ENCODE data around the gene ERG28.
A peak's percentile ranks its signal among the peaks of the same experiment; 100 is the strongest.

Gene ERG28

DNA sequence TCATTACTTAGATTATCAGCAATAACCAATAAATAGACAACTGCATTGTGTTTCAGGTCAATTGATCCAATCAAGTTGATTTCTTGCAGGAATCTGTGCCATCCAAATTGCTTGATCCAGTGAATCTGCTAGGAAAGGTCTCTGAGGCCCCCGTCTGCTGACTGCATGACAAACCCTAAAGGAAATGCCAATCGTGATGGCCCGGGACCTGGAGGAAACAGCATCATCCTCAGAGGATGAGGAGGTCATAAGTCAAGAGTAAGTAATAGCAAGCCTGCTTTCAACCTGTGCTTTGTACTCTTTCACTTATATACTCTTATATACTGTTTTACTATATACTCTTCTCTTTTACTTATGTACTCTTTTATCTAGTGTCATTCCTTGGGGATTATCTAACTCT lies 2.3 kb upstream of the ERG28 start:
- FAIRE-seq (no peak), DNase-seq (ENCODE audit: insufficient read length, low spot score) (no peak)

DNA sequence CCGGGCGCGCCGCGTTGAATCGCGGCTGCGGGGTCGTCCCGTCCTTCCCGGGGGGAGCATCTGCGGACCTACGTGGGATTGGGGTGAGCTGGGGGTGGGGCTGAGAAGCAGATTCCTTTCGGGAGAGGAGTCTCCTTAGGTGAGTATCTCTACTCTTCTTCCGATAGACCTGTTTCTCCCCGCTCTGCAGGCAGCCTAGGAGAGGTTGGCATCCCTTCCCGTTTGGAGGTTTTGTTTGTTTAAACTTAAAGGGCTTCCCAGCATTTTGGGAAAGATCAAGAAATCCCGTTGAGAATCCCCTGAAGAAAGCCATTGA lies 781 bp upstream of the ERG28 start:
- no peak for DNase-seq (ENCODE audit: insufficient read length, low spot score)
- no peak for FAIRE-seq
- TF ChIP-seq POU2F2 (IDR thresholded peaks at IDR 0.05; ENCODE audit: low read depth, low read length) (no peak), TAF1 (IDR thresholded peaks at IDR 0.05; ENCODE audit: low read depth, low read length) (no peak), POLR2AphosphoS5 (IDR thresholded peaks at IDR 0.05; ENCODE audit: low read depth, low read length) (no peak), POLR2A (IDR thresholded peaks at IDR 0.05; ENCODE audit: low read depth, low read length) (no peak), SPI1 (IDR thresholded peaks at IDR 0.05; ENCODE audit: low read depth, low read length) (no peak), PAX5 (IDR thresholded peaks at IDR 0.05; ENCODE audit: insufficient read depth, low read length, severe bottlenecking) (no peak)

More for the DNA sequence above, 2.3 kb upstream of the ERG28 start:
- TF ChIP-seq POU2F2 (IDR thresholded peaks at IDR 0.05; ENCODE audit: low read depth, low read length) (no peak), PAX5 (IDR thresholded peaks at IDR 0.05; ENCODE audit: insufficient read depth, low read length, severe bottlenecking) (no peak), POLR2AphosphoS5 (IDR thresholded peaks at IDR 0.05; ENCODE audit: low read depth, low read length) (no peak), POLR2A (IDR thresholded peaks at IDR 0.05; ENCODE audit: low read depth, low read length) (no peak), TAF1 (IDR thresholded peaks at IDR 0.05; ENCODE audit: low read depth, low read length) (no peak)

DNA sequence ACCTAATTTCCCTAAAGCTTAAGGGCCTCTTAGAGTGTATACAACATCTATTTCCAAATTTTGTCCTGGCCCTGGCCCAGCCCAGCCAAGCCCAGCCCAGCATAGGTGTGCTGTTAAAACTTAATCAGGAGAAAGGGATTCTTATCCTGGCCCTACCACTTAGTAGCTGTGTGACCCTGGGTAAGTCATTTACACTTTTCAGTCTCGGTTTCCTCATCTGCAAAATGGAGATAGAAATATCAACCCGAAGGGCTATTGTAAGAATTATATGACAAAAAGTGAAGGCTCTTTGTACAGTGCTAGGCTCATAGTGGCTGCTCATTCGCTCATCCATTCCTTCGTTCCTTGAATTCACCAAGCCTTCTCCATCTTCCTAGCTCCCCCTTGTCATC lies 442 bp downstream of the ERG28 start:
- no peak for TF ChIP-seq SPI1 (IDR thresholded peaks at IDR 0.05; ENCODE audit: low read depth, low read length)
- TF ChIP-seq POU2F2 (IDR thresholded peaks at IDR 0.05; ENCODE audit: low read depth, low read length) = no peak
- no peak for TF ChIP-seq TAF1 (IDR thresholded peaks at IDR 0.05; ENCODE audit: low read depth, low read length)
- TF ChIP-seq POLR2A (IDR thresholded peaks at IDR 0.05; ENCODE audit: low read depth, low read length) = no peak
- no peak for TF ChIP-seq POLR2AphosphoS5 (IDR thresholded peaks at IDR 0.05; ENCODE audit: low read depth, low read length)
- TF ChIP-seq PAX5 (IDR thresholded peaks at IDR 0.05; ENCODE audit: insufficient read depth, low read length, severe bottlenecking) = no peak
- FAIRE-seq (peak; percentile 35), DNase-seq (ENCODE audit: insufficient read length, low spot score) (no peak)

DNA sequence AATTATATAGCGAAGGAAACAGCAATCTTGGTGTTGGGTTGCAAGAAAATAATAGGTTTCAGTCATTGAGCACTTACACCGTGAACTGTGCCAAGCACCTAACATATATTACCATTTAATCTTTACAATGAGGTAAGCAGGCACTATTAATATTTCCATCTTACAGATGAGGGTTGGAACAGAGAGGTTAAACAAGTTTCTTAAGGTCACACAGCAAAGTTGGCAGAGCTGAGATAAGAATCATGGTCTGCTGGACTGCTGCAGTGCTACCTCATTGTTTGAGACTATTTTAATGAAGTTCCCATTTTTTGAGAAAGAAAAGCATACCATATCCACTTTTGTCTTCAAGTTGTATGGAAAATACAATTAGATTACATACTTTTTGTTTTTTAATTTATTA lies 1.7 kb downstream of the ERG28 start:
- TF ChIP-seq PAX5 (IDR thresholded peaks at IDR 0.05; ENCODE audit: insufficient read depth, low read length, severe bottlenecking) (no peak), POU2F2 (IDR thresholded peaks at IDR 0.05; ENCODE audit: low read depth, low read length) (no peak), SPI1 (IDR thresholded peaks at IDR 0.05; ENCODE audit: low read depth, low read length) (no peak), TAF1 (IDR thresholded peaks at IDR 0.05; ENCODE audit: low read depth, low read length) (no peak), POLR2AphosphoS5 (IDR thresholded peaks at IDR 0.05; ENCODE audit: low read depth, low read length) (no peak), POLR2A (IDR thresholded peaks at IDR 0.05; ENCODE audit: low read depth, low read length) (no peak)
- DNase-seq (ENCODE audit: insufficient read length, low spot score) (no peak), FAIRE-seq (no peak)

DNA sequence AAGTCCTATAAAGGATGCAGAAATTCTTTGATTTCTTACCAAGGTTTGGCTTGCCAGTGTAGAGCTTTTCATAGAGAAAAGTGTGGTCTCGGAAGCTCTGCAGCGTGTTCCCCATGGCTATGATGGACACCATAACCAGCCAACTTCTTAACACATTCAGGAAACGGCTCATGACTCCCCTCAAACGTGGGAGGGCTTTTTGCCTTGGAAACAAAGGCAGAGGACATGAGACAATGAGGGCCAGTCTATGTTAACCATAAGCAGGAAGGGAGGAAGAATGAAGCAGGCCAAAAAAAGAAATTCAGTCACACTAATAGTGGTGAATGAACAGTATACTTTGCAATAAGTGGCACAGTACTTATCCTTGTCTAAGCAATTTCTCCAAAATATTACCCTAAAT lies 3.3 kb downstream of the ERG28 start:
- TF ChIP-seq TAF1 (IDR thresholded peaks at IDR 0.05; ENCODE audit: low read depth, low read length) = no peak
- no peak for TF ChIP-seq POU2F2 (IDR thresholded peaks at IDR 0.05; ENCODE audit: low read depth, low read length)
- no peak for TF ChIP-seq POLR2AphosphoS5 (IDR thresholded peaks at IDR 0.05; ENCODE audit: low read depth, low read length)
- no peak for TF ChIP-seq PAX5 (IDR thresholded peaks at IDR 0.05; ENCODE audit: insufficient read depth, low read length, severe bottlenecking)
- TF ChIP-seq SPI1 (IDR thresholded peaks at IDR 0.05; ENCODE audit: low read depth, low read length) = no peak
- TF ChIP-seq POLR2A (IDR thresholded peaks at IDR 0.05; ENCODE audit: low read depth, low read length) = no peak
- FAIRE-seq (no peak), DNase-seq (ENCODE audit: insufficient read length, low spot score) (no peak)

DNA sequence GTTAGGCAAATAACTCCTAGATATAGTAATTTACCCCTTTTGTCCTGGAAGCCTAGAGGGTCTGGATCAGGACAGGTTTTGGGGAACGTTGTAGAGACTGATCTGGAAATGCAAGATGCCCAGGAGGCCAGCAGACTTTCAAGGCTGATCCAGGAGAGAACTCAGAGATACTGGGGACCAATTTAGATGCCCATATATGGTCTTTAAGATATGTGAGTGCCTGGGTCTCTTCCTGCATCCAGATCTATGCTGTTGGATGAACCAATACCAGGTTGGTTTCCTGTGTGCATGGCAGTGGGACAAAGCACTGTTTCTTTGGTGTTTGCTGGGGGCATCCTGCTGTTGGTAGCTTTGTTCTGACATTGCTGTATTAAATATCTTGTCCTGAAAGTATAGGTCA lies 5.4 kb downstream of the ERG28 start:
- DNase-seq (ENCODE audit: insufficient read length, low spot score) (no peak), FAIRE-seq (no peak)
- no peak for TF ChIP-seq POLR2A (IDR thresholded peaks at IDR 0.05; ENCODE audit: low read depth, low read length)
- no peak for TF ChIP-seq PAX5 (IDR thresholded peaks at IDR 0.05; ENCODE audit: insufficient read depth, low read length, severe bottlenecking)
- TF ChIP-seq SPI1 (IDR thresholded peaks at IDR 0.05; ENCODE audit: low read depth, low read length) = no peak
- TF ChIP-seq TAF1 (IDR thresholded peaks at IDR 0.05; ENCODE audit: low read depth, low read length) = no peak
- no peak for TF ChIP-seq POU2F2 (IDR thresholded peaks at IDR 0.05; ENCODE audit: low read depth, low read length)
- no peak for TF ChIP-seq POLR2AphosphoS5 (IDR thresholded peaks at IDR 0.05; ENCODE audit: low read depth, low read length)

DNA sequence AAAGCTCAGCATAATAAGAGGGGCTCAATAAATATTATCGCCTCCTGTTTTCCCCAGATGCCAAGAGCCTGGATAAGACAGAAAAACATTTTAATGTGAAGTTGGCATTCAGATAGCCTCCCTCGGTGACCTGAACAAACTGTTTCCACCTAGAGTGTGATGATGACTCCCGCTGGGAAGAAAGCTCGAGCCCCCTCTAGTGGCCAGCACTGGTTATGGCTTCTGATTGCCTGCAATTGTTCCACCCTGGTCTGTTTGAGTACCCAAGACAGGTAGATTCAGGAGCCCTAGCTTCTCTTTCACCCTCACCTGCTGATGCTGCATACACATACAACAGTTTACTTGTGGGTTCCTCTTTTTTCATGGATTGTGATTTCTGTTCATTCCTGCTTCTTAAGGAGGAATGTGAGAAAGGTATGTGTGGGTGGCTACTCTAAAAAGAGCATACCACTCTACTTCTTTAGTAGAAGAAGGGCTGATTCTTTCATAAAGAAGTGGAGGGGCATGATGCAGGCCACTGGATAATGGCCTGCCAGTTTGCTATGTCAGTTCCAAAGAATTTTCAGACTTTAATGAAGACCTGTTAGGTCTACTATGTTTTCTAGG lies 6.4 kb downstream of the ERG28 start:
- TF ChIP-seq TAF1 (IDR thresholded peaks at IDR 0.05; ENCODE audit: low read depth, low read length) = no peak
- peak; percentile 42 for DNase-seq (ENCODE audit: insufficient read length, low spot score)
- FAIRE-seq = peak; percentile 92

DNA sequence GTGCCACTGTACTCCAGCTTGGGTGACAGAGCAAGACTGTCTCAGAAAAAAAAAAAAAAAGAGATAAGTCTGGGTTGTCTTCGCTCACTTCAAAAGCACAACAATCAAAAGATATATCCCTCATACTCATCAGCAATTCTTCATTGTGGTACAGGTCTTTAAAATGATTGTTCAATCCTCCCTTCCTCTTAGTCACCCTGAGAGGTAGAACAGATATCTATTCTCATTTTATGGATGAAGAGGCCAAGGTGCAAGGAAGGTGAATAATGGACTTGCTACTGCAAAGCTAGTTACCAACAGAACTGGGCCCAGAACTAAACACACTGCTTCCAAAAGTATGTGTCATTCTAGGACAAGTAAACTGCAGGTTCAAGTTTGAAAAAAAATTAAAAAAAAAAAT lies 7.1 kb downstream of the ERG28 start:
- no peak for FAIRE-seq
- no peak for TF ChIP-seq POLR2A (IDR thresholded peaks at IDR 0.05; ENCODE audit: low read depth, low read length)
- TF ChIP-seq POU2F2 (IDR thresholded peaks at IDR 0.05; ENCODE audit: low read depth, low read length) = no peak
- no peak for TF ChIP-seq POLR2AphosphoS5 (IDR thresholded peaks at IDR 0.05; ENCODE audit: low read depth, low read length)
- DNase-seq (ENCODE audit: insufficient read length, low spot score) = no peak

DNA sequence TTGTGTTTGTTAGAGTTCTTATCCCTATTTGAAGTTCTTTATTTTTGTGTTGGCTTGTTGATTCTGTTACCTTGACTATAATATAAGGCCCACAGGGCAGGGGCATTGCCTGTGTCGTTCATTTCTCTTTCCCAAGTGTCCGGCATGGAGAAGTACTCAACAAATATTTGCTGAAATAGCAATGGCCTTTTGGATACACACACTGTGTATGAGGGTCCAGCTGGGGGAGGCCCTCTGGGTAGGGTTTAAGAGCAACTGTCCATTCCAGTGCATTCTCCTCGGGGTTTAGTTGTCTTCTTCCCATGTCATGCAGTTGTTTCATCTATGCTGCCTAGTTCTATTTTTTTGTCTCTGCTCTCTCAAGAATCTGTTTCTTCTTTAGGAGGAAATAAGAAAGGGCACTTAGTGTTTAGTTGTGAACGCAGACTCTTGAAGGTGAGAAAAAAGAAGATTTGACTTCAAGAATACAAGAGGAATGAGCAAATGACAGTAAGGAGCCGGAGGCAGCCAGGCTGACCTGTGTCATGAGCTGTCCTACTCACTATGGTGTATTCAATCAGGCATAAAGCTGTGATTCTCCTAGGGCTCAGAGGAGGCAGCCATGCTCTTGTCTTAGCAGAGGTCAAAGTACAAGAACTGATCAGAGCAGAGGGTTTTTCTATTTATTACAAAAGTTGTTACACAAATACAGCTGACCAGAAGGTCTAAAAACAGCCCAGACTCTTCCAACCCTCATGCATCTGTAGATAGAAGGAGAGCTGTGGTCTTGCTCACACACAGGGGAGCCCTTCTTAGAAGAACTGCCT lies 10.2 kb downstream of the ERG28 start:
- DNase-seq (ENCODE audit: insufficient read length, low spot score) = no peak
- TF ChIP-seq SPI1 (IDR thresholded peaks at IDR 0.05; ENCODE audit: low read depth, low read length) (no peak), TAF1 (IDR thresholded peaks at IDR 0.05; ENCODE audit: low read depth, low read length) (no peak), POLR2A (IDR thresholded peaks at IDR 0.05; ENCODE audit: low read depth, low read length) (no peak), POLR2AphosphoS5 (IDR thresholded peaks at IDR 0.05; ENCODE audit: low read depth, low read length) (no peak), PAX5 (IDR thresholded peaks at IDR 0.05; ENCODE audit: insufficient read depth, low read length, severe bottlenecking) (no peak), POU2F2 (IDR thresholded peaks at IDR 0.05; ENCODE audit: low read depth, low read length) (no peak)

DNA sequence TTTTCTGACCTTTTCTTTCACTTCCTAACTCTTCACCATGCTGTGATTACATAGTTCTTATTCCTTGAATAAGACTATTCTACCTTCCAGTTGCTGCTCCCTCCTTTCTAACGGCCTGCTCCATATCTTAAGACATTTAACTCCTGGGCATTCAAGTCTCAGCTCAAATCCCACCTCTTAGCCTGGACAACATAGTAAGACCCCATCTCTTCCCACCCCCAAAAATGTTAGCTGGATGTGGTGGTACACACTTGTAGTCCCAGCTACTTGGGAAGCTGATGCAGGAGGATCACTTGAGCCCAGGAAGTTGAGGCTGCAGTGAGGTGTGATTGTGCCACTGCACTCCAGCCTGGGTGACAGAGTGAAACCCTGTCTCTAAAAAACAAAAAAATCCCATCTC lies 10.9 kb downstream of the ERG28 start:
- no peak for DNase-seq (ENCODE audit: insufficient read length, low spot score)
- TF ChIP-seq POU2F2 (IDR thresholded peaks at IDR 0.05; ENCODE audit: low read depth, low read length) (no peak), POLR2A (IDR thresholded peaks at IDR 0.05; ENCODE audit: low read depth, low read length) (no peak), SPI1 (IDR thresholded peaks at IDR 0.05; ENCODE audit: low read depth, low read length) (no peak), POLR2AphosphoS5 (IDR thresholded peaks at IDR 0.05; ENCODE audit: low read depth, low read length) (no peak), TAF1 (IDR thresholded peaks at IDR 0.05; ENCODE audit: low read depth, low read length) (no peak), PAX5 (IDR thresholded peaks at IDR 0.05; ENCODE audit: insufficient read depth, low read length, severe bottlenecking) (no peak)
- FAIRE-seq = no peak

More for the DNA sequence above, 10.2 kb downstream of the ERG28 start:
- no peak for FAIRE-seq

Data from GM12891 (cell line).